NCI-H1436 treated with DMSO at 0.1 percent for 48 hours (cell line): Measurements from ENCODE around the gene TACC3.

Experiments
- DNase-seq: peaks from one replicate; lab custom pipeline; 2025; lab: John Stamatoyannopoulos, UW

TACC3 gene

DNA sequence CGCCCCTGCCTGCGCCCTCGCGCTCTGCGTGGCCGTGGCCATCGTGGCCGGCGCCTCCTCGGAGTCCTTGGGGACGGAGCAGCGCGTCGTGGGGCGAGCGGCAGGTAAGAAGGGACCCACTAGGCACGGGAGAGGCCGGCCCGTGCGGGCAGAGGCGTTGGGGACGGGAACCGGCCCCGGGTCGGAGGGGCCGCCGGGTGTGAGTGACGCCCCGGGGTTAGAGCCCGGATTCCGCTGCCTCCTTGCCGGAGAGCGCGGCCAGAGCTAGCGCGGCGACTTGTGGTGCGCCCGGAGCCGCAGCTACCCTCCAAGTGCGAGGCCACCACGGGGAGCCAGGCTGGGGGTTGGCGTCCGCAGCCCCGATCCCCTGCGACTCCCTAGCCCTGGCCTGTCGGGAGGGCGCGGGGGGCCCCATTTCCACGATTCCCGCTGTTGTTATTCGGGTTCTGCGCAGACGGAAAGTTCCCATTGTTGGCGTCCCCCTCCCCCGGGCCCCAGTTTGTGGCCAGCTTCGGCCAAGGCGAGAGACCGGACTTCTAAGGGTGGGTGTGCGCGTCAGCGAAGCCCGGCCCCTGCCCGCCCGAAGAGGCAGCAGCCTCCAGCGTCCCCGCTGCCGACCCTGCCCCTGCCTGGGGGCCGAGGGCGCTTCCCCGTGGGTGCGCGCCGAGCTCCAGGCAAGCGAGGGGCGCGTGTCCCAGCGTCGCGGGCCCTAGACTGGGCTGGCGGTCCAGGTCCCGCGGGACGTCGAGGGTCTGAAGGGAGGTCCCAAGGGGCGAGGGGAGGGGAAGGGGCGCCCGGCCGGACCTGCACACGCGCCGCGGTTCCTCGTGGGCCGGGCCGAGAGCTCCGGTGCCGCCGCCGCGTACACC lies 72.9 kb downstream of the TACC3 start:
- no peak for DNase-seq
